Liver (tissue), 9 donors: ENCODE measurements around the gene SAMD4A. TPM values are rescaled to one million over a fixed set of nuclear protein-coding genes. Genes with fewer than 3 reads are reported as not detected.

Source experiments
- DNase-seq: peaks from one replicate; pipeline ENCODE4 v3.0.0-alpha.2; 2017; ENCODE audit warnings: low spot score
- H3K27ac ChIP-seq, 2 donors: one replicate each; pipeline ENCODE4 v1.7.0; 2013; ENCODE audit warnings: inconsistent platforms in 2 of 2, low read length in 2 of 2, control low read depth in 1 of 2, low read depth in 1 of 2, mild to moderate bottlenecking in 1 of 2
- H3K27me3 ChIP-seq, 4 donors: one replicate each; pipeline versions ENCODE4 v1.6.1 to v1.7.0; 2013; ENCODE audit warnings: low read length in 3 of 4, inconsistent platforms in 1 of 4, mild to moderate bottlenecking in 1 of 4, moderate library complexity in 1 of 4; ENCODE audit not compliant: control insufficient read depth in 4 of 4, insufficient read depth in 4 of 4
- H3K36me3 ChIP-seq, 4 donors: one replicate each; pipeline versions ENCODE4 v1.6.1 to v1.7.0; 2013; ENCODE audit warnings: low read length in 3 of 4, mild to moderate bottlenecking in 3 of 4, low read depth in 1 of 4, moderate library complexity in 1 of 4; ENCODE audit not compliant: control insufficient read depth in 4 of 4, insufficient read depth in 3 of 4
- H3K4me1 ChIP-seq, 4 donors: one replicate each; pipeline versions ENCODE4 v1.6.1 to v1.7.0; 2013; ENCODE audit warnings: low read length in 3 of 4, mild to moderate bottlenecking in 3 of 4, moderate library complexity in 1 of 4; ENCODE audit not compliant: control insufficient read depth in 4 of 4, insufficient read depth in 4 of 4
- H3K4me3 ChIP-seq, 3 donors: one replicate each; pipeline versions ENCODE4 v1.6.1 to v1.7.0; 2013; ENCODE audit warnings: low read length in 3 of 3, control low read depth in 1 of 3, low read depth in 1 of 3, mild to moderate bottlenecking in 1 of 3
- H3K9ac ChIP-seq, 2 donors: one replicate each; pipeline ENCODE4 v1.7.0; 2013; ENCODE audit warnings: low read length in 2 of 2, mild to moderate bottlenecking in 2 of 2, moderate library complexity in 2 of 2, control low read depth in 1 of 2, low read depth in 1 of 2
- H3K9me3 ChIP-seq, 4 donors: one replicate each; pipeline versions ENCODE4 v1.6.1 to v1.7.0; 2013; ENCODE audit warnings: low read length in 3 of 4; ENCODE audit not compliant: control insufficient read depth in 4 of 4
- ATF3 ChIP-seq: IDR thresholded peaks from 2 replicates; pipeline ENCODE4 v1.6.1; 2016; ENCODE audit warnings: antibody characterized with exemption
- CTCF ChIP-seq: fragments of 150-350 bp; IDR thresholded peaks from 2 replicates; pipeline ENCODE4 v1.5.1; 2017; ENCODE audit warnings: improper control_type of control experiment, low read depth, low read length; ENCODE audit not compliant: missing input control
- EGR1 ChIP-seq, 2 donors: IDR thresholded peaks; 2 replicates each; pipeline ENCODE4 v1.6.1; 2016 to 2018; ENCODE audit warnings: antibody characterized with exemption in 2 of 2, low read depth in 2 of 2
- FOXA1 ChIP-seq: IDR thresholded peaks from 2 replicates; pipeline ENCODE4 v1.6.1; 2016; ENCODE audit warnings: antibody characterized with exemption
- FOXA2 ChIP-seq: IDR thresholded peaks from 2 replicates; pipeline ENCODE4 v1.6.1; 2016; ENCODE audit warnings: antibody characterized with exemption
- GABPA ChIP-seq, 2 donors: IDR thresholded peaks in 1 of 2; conservative IDR thresholded peaks in 1 of 2; 2 replicates each; pipeline ENCODE4 v1.6.1; 2016; ENCODE audit warnings: antibody characterized with exemption in 2 of 2, mild to moderate bottlenecking in 1 of 2, moderate library complexity in 1 of 2
- HNF4G ChIP-seq: IDR thresholded peaks from 2 replicates; pipeline ENCODE4 v1.6.1; 2016; ENCODE audit warnings: antibody characterized with exemption
- JUND ChIP-seq, 2 donors: IDR thresholded peaks; 2 replicates each; pipeline ENCODE4 v1.6.1; 2016; ENCODE audit warnings: antibody characterized with exemption in 2 of 2
- MAX ChIP-seq: IDR thresholded peaks from 2 replicates; pipeline ENCODE4 v1.6.1; 2016; ENCODE audit warnings: antibody characterized with exemption
- NR2F2 ChIP-seq: IDR thresholded peaks from 2 replicates; pipeline ENCODE4 v1.6.1; 2016; ENCODE audit warnings: antibody characterized with exemption
- RAD21 ChIP-seq, 2 donors: IDR thresholded peaks; 2 replicates each; pipeline ENCODE4 v1.6.1; 2016; ENCODE audit warnings: antibody characterized with exemption in 2 of 2, mild to moderate bottlenecking in 2 of 2
- SP1 ChIP-seq: IDR thresholded peaks from 2 replicates; pipeline ENCODE4 v1.6.1; 2018; ENCODE audit warnings: antibody characterized with exemption, mild to moderate bottlenecking
- TAF1 ChIP-seq: conservative IDR thresholded peaks from 2 replicates; pipeline ENCODE4 v1.6.1; 2016; ENCODE audit warnings: antibody characterized with exemption, mild to moderate bottlenecking
- YY1 ChIP-seq: IDR thresholded peaks from 2 replicates; pipeline ENCODE4 v1.6.1; 2016; ENCODE audit warnings: antibody characterized with exemption, mild to moderate bottlenecking
- ZBTB33 ChIP-seq: IDR thresholded peaks from 2 replicates; pipeline ENCODE4 v1.6.1; 2016; ENCODE audit warnings: antibody characterized with exemption
- WGBS: extraction: QIAGEN DNeasy Blood & Tissue Kit; methylation state at CpG from one replicate; pipeline ENCODE4 v1.1.7; 2013; 5-methylcytosine and 5-hydroxymethylcytosine counted together
- polyA plus RNA-seq, 2 donors: library from polyadenylated mRNA; stranded (reverse) in 1 of 2; unstranded in 1 of 2; fragments of 200-250 nt in 1 of 2; fragments of >200 nt in 1 of 2; fragmentation: Nextera tagmentation in 1 of 2; extraction: Ambion mirVana in 1 of 2; gene quantifications; one replicate each; pipeline versions ENCODE4 v1.2.1 to v1.2.3, GENCODE V29; 2013 to 2015
- total RNA-seq, 2 donors: library from RNA; depleted of rRNA; stranded (reverse); fragments of >200 nt; gene quantifications; one replicate each; pipeline ENCODE4 v1.2.3, GENCODE V29; 2014
- TF ChIP-seq, protein P1 (sequence below): IDR thresholded peaks from 2 replicates; pipeline ENCODE4 v1.6.1; 2016; ENCODE audit warnings: antibody characterized with exemption, mild to moderate bottlenecking
- donor health status: healthy.
- donor health status: healthy.
- donor health status: healthy.
- donor health status: healthy.
- donor health status: healthy.

The SAMD4A gene
- total and polyA plus RNA-seq, 4 donors: 4.3 to 17.8 (median 8.1) TPM

DNA sequence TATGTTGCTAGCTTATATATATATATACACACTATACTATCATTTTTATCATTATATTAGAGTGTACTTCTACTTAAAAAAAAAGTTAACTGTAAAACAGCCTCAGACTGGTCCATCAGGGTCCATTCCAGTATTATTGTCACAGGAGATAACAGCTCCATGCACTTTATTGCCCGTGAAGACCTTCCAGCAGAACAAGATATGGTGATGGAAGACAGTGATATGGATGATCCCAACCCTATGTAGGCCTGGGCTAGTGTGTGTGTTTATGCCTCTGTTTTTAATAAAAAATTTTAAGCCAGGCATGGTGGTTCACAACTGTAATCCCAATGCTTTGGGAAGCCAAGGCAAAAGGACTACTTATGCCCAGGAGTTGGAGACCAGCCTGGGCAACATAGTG is 249.5 kb downstream of the SAMD4A start:
- TF ChIP-seq YY1: no peak
- TF ChIP-seq ATF3: no peak
- no peak for TF ChIP-seq SP1
- no peak for TF ChIP-seq FOXA2
- no peak for TF ChIP-seq EGR1 (IDR thresholded peaks at IDR 0.05; ENCODE audit: low read depth in 2 of 2)
- TF ChIP-seq, protein P1, sequence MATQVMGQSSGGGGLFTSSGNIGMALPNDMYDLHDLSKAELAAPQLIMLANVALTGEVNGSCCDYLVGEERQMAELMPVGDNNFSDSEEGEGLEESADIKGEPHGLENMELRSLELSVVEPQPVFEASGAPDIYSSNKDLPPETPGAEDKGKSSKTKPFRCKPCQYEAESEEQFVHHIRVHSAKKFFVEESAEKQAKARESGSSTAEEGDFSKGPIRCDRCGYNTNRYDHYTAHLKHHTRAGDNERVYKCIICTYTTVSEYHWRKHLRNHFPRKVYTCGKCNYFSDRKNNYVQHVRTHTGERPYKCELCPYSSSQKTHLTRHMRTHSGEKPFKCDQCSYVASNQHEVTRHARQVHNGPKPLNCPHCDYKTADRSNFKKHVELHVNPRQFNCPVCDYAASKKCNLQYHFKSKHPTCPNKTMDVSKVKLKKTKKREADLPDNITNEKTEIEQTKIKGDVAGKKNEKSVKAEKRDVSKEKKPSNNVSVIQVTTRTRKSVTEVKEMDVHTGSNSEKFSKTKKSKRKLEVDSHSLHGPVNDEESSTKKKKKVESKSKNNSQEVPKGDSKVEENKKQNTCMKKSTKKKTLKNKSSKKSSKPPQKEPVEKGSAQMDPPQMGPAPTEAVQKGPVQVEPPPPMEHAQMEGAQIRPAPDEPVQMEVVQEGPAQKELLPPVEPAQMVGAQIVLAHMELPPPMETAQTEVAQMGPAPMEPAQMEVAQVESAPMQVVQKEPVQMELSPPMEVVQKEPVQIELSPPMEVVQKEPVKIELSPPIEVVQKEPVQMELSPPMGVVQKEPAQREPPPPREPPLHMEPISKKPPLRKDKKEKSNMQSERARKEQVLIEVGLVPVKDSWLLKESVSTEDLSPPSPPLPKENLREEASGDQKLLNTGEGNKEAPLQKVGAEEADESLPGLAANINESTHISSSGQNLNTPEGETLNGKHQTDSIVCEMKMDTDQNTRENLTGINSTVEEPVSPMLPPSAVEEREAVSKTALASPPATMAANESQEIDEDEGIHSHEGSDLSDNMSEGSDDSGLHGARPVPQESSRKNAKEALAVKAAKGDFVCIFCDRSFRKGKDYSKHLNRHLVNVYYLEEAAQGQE: no peak
- TF ChIP-seq HNF4G: no peak
- no peak for TF ChIP-seq CTCF
- TF ChIP-seq FOXA1: no peak
- TF ChIP-seq MAX: no peak
- no peak for TF ChIP-seq TAF1
- no peak for TF ChIP-seq JUND (IDR thresholded peaks at IDR 0.05)
- TF ChIP-seq ZBTB33: no peak
- TF ChIP-seq RAD21 (IDR thresholded peaks at IDR 0.05): no peak
- Histone ChIP-seq H3K27ac (no peak overlapping the region), H3K4me1 (no peaks in the 10 kb centered on the region), H3K4me3 (no peak overlapping the region), H3K9ac (no peak overlapping the region), H3K27me3 (no peaks in the 10 kb centered on the region), H3K36me3 (no peaks in the 10 kb centered on the region), H3K9me3 (no peaks in the 10 kb centered on the region)
- DNase-seq: no peak
- 92% methylated on average over 1 of the region's 1 CpG for WGBS

- Histone ChIP-seq H3K27ac (no peak overlapping the region), H3K9me3 (no peaks in the 10 kb centered on the region), H3K27me3 (no peaks in the 10 kb centered on the region), H3K4me1 (no peaks in the 10 kb centered on the region), H3K36me3 (no peaks in the 10 kb centered on the region), H3K4me3 (no peak overlapping the region), H3K9ac (no peak overlapping the region)
- 95% methylated on average over 5 of the region's 5 CpGs for WGBS
- no peak for DNase-seq
- no peak for TF ChIP-seq GABPA (IDR thresholded peaks at IDR 0.05 in 1 of 2, conservative IDR thresholded peaks at IDR 0.05 in 1 of 2)
- no peak for TF ChIP-seq MAX
- TF ChIP-seq JUND (IDR thresholded peaks at IDR 0.05): no peak
- TF ChIP-seq ATF3: no peak
- TF ChIP-seq ZBTB33: no peak
- no peak for TF ChIP-seq TAF1
- no peak for TF ChIP-seq NR2F2
- no peak for TF ChIP-seq CTCF
- TF ChIP-seq FOXA1: no peak
Measured at GRCh38 chr14:54817506-54817905, 250.6 kb downstream of the SAMD4A start.
